OCI-LY1 (cell line): ENCODE data around the gene REV3L.

Experiments used
- H2AFZ ChIP-seq: fragments of 200-600 bp; sonication (generic), shearing (Covaris generic); 2 replicates; pipeline ENCODE4 v1.6.0; 2014; ENCODE audit warnings: antibody characterized with exemption, mild to moderate bottlenecking, low read length
- H3F3A ChIP-seq: fragments of 200-600 bp; sonication (generic), shearing (Covaris generic); 2 replicates; pipeline ENCODE4 v1.6.0; 2014; ENCODE audit warnings: mild to moderate bottlenecking, antibody characterized with exemption, low read length, moderate library complexity; ENCODE audit not compliant: insufficient read depth
- H3K27ac ChIP-seq: fragments of 200-600 bp; sonication (generic); 2 replicates; pipeline ENCODE4 v1.5.1; 2014; ENCODE audit warnings: low read length, mixed run types, mild to moderate bottlenecking, low read depth; ENCODE audit not compliant: poor library complexity, severe bottlenecking
- H3K27me3 ChIP-seq: fragments of 200-600 bp; sonication (generic); 2 replicates; pipeline ENCODE4 v1.6.0; 2014; ENCODE audit warnings: antibody characterized with exemption, mild to moderate bottlenecking, low read length, moderate library complexity; ENCODE audit not compliant: insufficient read depth
- H3K36me3 ChIP-seq: fragments of 200-600 bp; sonication (generic); 2 replicates; pipeline ENCODE4 v1.6.1; 2014; ENCODE audit warnings: mild to moderate bottlenecking, antibody characterized with exemption, low read length, moderate library complexity, mixed read lengths; ENCODE audit not compliant: insufficient read depth
- H3K4me1 ChIP-seq: fragments of 200-600 bp; sonication (generic); 2 replicates; pipeline ENCODE4 v1.5.1; 2014; ENCODE audit warnings: mild to moderate bottlenecking, low read length, moderate library complexity; ENCODE audit not compliant: insufficient read depth, severe bottlenecking
- H3K4me2 ChIP-seq: fragments of 200-600 bp; sonication (generic), shearing (Covaris generic); 2 replicates; pipeline ENCODE4 v1.6.1; 2014; ENCODE audit warnings: low read length
- H3K4me3 ChIP-seq: fragments of 200-600 bp; sonication (generic); 2 replicates; pipeline ENCODE4 v1.5.1; 2014; ENCODE audit warnings: low read length, low read depth, mild to moderate bottlenecking, mixed read lengths; ENCODE audit not compliant: poor library complexity, severe bottlenecking
- H3K79me2 ChIP-seq: fragments of 200-600 bp; shearing (Covaris generic); 2 replicates; pipeline ENCODE4 v1.6.1; 2016; ENCODE audit warnings: mixed run types, low read length, mixed read lengths; ENCODE audit not compliant: insufficient read depth
- H3K9ac ChIP-seq: fragments of 200-600 bp; sonication (generic), shearing (Covaris generic); 2 replicates; pipeline ENCODE4 v1.6.1; 2014; ENCODE audit warnings: mild to moderate bottlenecking, low read length, mixed read lengths
- H3K9me2 ChIP-seq: fragments of 200-600 bp; sonication (generic), shearing (Covaris generic); 2 replicates; pipeline ENCODE4 v1.6.1; 2014; ENCODE audit warnings: low read depth, mild to moderate bottlenecking, low read length, mixed read lengths
- H3K9me3 ChIP-seq: fragments of 200-600 bp; shearing (Covaris generic); 2 replicates; pipeline ENCODE4 v1.6.1; 2014; ENCODE audit warnings: low read length, mixed read lengths
- H4K20me1 ChIP-seq: fragments of 200-600 bp; sonication (generic), shearing (Covaris generic); 2 replicates; pipeline ENCODE4 v1.6.0; 2016; ENCODE audit warnings: mild to moderate bottlenecking, low read length; ENCODE audit not compliant: insufficient read depth
- EZH2 ChIP-seq: fragments of 200-600 bp; sonication (generic), shearing (Covaris generic); IDR thresholded peaks from 2 replicates; pipeline ENCODE4 v1.8.0; 2017; ENCODE audit warnings: borderline replicate concordance, mixed run types, mild to moderate bottlenecking, antibody characterized with exemption, low read length, moderate library complexity, mixed read lengths
- TF ChIP-seq, protein P1 (sequence below): fragments of 200-600 bp; sonication (generic), shearing (Covaris generic); IDR thresholded peaks from 2 replicates; pipeline ENCODE4 v1.5.1; 2017; ENCODE audit warnings: mild to moderate bottlenecking, antibody characterized with exemption, low read length, moderate library complexity, mixed read lengths

Gene REV3L

DNA sequence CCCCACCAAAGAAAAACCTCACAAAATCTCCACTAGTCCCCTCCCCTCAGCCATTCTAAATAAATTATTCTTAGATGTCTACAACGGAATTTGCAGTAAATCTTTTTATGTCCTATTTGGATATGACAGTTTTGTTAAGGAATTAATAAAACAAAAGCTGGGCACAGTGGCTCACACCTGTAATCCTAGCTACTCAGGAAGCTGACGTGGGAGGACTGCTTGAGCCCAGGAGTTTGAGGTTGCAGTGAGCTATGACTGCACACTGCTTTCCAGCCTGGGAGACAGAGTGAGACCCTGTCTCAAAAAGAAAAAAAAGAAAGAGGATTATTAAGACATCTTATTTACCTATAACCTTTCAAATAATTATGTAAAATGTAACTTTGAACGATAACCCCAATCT, 230.3 kb downstream of the REV3L start:
- Histone ChIP-seq H2AFZ (no peak overlapping the region), H3K36me3 (no peaks in the 10 kb centered on the region), H3K27ac (no peak overlapping the region), H3K9ac (no peak overlapping the region), H3K4me2 (no peak overlapping the region), H3F3A (no peaks in the 10 kb centered on the region), H4K20me1 (no peaks in the 10 kb centered on the region), H3K4me1 (no peaks in the 10 kb centered on the region), H3K9me2 (no peaks in the 10 kb centered on the region), H3K9me3 (no peaks in the 10 kb centered on the region), H3K79me2 (no peaks in the 10 kb centered on the region), H3K4me3 (no peak overlapping the region), H3K27me3 (no peaks in the 10 kb centered on the region; the same call in 1 of the 2 replicates)
- TF ChIP-seq, protein P1, sequence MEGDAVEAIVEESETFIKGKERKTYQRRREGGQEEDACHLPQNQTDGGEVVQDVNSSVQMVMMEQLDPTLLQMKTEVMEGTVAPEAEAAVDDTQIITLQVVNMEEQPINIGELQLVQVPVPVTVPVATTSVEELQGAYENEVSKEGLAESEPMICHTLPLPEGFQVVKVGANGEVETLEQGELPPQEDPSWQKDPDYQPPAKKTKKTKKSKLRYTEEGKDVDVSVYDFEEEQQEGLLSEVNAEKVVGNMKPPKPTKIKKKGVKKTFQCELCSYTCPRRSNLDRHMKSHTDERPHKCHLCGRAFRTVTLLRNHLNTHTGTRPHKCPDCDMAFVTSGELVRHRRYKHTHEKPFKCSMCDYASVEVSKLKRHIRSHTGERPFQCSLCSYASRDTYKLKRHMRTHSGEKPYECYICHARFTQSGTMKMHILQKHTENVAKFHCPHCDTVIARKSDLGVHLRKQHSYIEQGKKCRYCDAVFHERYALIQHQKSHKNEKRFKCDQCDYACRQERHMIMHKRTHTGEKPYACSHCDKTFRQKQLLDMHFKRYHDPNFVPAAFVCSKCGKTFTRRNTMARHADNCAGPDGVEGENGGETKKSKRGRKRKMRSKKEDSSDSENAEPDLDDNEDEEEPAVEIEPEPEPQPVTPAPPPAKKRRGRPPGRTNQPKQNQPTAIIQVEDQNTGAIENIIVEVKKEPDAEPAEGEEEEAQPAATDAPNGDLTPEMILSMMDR, result no peak
- no peak for TF ChIP-seq EZH2

DNA sequence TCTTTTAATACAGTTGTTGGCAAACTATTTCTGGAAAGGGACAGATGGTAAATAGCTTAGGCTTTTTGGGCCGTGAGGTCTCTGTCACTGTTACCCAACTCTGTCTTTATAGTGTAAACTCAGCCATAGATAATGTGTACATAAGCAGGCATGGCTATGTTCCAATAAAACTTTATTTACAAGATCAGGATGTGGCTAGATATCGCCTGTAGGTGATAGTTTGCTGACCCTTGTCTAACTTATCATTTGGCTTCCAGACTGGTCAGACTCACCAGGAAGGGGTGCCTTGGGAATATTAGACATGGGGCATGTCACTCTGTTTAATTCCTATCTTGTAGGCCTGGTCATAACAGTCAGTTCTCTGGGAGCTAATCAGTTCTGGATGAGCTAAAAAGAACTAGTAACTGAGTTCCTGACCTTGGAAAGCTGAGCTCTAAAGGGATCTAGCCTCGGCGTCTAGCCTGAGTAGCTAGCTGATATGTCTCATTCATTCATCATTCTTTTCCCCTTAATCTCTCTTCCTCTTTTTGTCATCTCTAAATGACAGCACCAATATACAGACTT, 232.1 kb downstream of the REV3L start:
- Histone ChIP-seq H3K9me2 (no peaks in the 10 kb centered on the region), H3F3A (no peaks in the 10 kb centered on the region), H3K4me1 (no peaks in the 10 kb centered on the region), H3K27ac (no peak overlapping the region), H3K79me2 (no peaks in the 10 kb centered on the region), H3K4me3 (no peak overlapping the region), H3K4me2 (no peak overlapping the region), H3K9ac (no peak overlapping the region), H3K27me3 (no peaks in the 10 kb centered on the region; the same call in 1 of the 2 replicates), H2AFZ (no peak overlapping the region), H3K9me3 (no peaks in the 10 kb centered on the region), H3K36me3 (no peaks in the 10 kb centered on the region), H4K20me1 (no peaks in the 10 kb centered on the region)
- TF ChIP-seq, protein P1, result no peak
- no peak for TF ChIP-seq EZH2
